Left ventricle myocardium inferior (tissue), 1 donor: ENCODE measurements around the gene ADAD2. TPM values are rescaled to one million over a fixed set of nuclear protein-coding genes. Genes with fewer than 3 reads are reported as not detected.

Source experiments
- DNase-seq: peaks from one replicate; pipeline ENCODE4 v3.0.0-alpha.2; 2020
- H3K27ac ChIP-seq: fragments of 200-600 bp; replicated peaks from 2 replicates; pipeline ENCODE4 v1.8.0; 2021
- H3K27me3 ChIP-seq: fragments of 200-600 bp; 2 replicates; pipeline ENCODE4 v1.8.0; 2021; ENCODE audit warnings: low read depth
- H3K36me3 ChIP-seq: fragments of 200-600 bp; 2 replicates; pipeline ENCODE4 v1.8.0; 2021
- H3K4me1 ChIP-seq: fragments of 200-600 bp; 2 replicates; pipeline ENCODE4 v1.8.0; 2021
- H3K4me3 ChIP-seq: fragments of 200-600 bp; 2 replicates; pipeline ENCODE4 v1.8.0; 2021; ENCODE audit warnings: mild to moderate bottlenecking, moderate library complexity
- H3K9me3 ChIP-seq: fragments of 200-600 bp; replicated peaks from 2 replicates; pipeline ENCODE4 v1.8.0; 2021
- intact Hi-C: fragments of 100-400 bp; cut with micrococcal nuclease; formaldehyde crosslinking; loops from one replicate; pipeline ENCODE4 v1.11.0; 2022
- total RNA-seq: library from RNA; stranded (reverse); fragmentation: NEBNext Ultra II Directional; extraction: Animal tissue kit (Norgen Biotek cat#: 25700); gene quantifications from one replicate; pipeline ENCODE4 v1.2.1, GENCODE V29; 2021
- TF ChIP-seq, protein P1 (sequence below): fragments of 200-600 bp; IDR thresholded peaks from 2 replicates; pipeline ENCODE4 v1.8.0; 2021; ENCODE audit warnings: antibody characterized with exemption, mild to moderate bottlenecking, borderline replicate concordance
- donor health status: DM: no; HTN: yes; CAD: no; lungs with severe emphysema.

ADAD2 gene
- total RNA-seq, 1 donor from 2014 or later, result 0.52 TPM

DNA sequence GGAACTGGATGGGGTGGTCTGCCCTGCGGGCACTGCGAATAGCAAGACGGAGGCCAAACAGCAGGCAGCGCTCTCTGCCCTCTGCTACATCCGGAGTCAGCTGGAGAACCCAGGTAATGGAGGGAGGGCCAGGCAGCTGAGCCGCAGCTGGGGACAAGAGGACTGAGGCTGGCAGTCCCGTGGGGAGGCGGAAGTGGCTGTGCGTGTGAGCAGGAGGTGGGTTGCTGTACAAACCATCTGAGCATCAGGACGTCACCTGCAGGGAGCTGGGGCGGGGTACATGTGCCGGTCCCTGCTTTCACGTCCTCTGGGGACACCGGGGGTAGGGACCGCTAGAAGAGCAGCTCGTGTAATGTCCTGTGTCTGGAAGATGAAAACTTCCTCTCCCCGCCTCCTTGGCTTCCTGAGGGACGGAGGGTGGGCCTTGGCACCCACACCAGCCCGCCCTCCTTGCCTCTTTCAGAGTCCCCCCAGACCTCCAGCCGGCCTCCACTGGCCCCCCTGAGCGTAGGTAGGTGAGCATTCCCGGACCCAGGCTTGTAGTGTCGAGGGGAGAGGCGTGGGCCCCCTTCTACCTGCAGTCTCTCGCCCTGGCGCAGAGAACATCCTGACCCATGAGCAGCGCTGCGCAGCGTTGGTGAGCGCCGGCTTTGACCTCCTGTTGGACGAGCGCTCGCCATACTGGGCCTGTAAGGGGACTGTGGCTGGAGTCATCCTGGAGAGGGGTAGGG lies 3.7 kb downstream of the ADAD2 start:
- DNase-seq, result no peak
- Histone ChIP-seq H3K4me1 (no peaks in the 10 kb centered on the region), H3K4me3 (no peak overlapping the region), H3K9me3 (no peaks in the 10 kb centered on the region), H3K36me3 (no peaks in the 10 kb centered on the region), H3K27me3 (peaks cover 17% of the 10 kb centered on the region), H3K27ac (no peak overlapping the region)
- intact Hi-C loops, result no loop called here
- TF ChIP-seq, protein P1, sequence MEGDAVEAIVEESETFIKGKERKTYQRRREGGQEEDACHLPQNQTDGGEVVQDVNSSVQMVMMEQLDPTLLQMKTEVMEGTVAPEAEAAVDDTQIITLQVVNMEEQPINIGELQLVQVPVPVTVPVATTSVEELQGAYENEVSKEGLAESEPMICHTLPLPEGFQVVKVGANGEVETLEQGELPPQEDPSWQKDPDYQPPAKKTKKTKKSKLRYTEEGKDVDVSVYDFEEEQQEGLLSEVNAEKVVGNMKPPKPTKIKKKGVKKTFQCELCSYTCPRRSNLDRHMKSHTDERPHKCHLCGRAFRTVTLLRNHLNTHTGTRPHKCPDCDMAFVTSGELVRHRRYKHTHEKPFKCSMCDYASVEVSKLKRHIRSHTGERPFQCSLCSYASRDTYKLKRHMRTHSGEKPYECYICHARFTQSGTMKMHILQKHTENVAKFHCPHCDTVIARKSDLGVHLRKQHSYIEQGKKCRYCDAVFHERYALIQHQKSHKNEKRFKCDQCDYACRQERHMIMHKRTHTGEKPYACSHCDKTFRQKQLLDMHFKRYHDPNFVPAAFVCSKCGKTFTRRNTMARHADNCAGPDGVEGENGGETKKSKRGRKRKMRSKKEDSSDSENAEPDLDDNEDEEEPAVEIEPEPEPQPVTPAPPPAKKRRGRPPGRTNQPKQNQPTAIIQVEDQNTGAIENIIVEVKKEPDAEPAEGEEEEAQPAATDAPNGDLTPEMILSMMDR, result no peak

DNA sequence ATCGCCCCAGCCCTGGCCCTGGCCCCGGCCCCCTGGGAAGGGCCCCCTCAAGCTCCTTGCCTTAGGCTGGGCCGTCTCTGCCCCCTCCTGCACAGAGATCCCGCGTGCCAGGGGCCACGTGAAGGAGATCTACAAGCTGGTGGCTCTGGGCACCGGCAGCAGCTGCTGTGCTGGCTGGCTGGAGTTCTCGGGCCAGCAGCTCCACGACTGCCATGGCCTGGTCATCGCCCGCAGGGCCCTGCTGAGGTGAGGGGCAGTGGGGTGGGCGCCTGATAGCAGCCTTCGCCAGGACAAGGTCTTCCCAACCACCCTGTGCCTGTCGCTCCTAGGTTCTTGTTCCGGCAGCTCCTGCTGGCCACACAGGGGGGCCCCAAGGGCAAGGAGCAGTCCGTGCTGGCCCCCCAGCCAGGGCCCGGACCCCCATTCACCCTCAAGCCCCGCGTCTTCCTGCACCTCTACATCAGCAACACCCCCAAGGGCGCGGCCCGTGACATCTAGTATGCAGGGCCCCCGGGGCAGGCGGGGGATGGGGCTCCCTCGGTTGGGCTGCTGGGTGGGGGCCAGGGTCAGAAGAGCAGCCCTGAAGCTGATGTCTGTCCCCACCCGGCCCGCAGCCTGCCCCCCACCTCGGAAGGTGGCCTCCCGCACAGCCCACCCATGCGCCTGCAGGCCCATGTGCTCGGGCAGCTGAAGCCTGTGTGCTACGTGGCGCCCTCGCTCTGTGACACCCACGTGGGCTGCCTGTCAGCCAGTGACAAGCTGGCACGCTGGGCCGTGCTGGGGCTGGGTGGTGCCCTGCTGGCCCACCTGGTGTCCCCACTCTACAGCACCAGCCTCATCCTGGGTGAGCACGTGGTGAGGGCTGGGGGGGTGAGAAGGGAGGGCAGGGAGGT lies 4.5 kb downstream of the ADAD2 start:
- Histone ChIP-seq H3K4me1 (no peaks in the 10 kb centered on the region), H3K36me3 (no peaks in the 10 kb centered on the region), H3K4me3 (no peak overlapping the region), H3K27me3 (peaks cover 17% of the 10 kb centered on the region), H3K27ac (no peak overlapping the region), H3K9me3 (no peaks in the 10 kb centered on the region)
- DNase-seq, result no peak
- TF ChIP-seq, protein P1, result no peak
- intact Hi-C loops, result no loop called here

DNA sequence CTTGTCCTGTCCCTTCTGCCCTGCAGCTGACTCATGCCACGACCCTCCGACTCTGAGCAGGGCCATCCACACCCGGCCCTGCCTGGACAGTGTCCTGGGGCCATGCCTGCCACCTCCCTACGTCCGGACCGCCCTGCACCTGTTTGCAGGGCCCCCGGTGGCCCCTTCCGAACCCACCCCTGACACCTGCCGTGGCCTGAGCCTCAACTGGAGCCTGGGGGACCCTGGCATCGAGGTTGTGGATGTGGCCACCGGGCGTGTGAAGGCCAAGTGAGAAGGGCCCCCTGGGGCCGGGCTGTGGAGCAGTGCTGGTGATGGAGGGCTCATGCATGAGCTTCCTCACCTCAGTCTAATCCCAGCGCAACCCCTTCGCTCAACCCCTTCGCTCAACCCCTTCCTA lies 5.1 kb downstream of the ADAD2 start:
- Histone ChIP-seq H3K4me1 (no peaks in the 10 kb centered on the region), H3K9me3 (no peaks in the 10 kb centered on the region), H3K4me3 (no peak overlapping the region), H3K36me3 (no peaks in the 10 kb centered on the region), H3K27ac (no peak overlapping the region), H3K27me3 (peaks cover 17% of the 10 kb centered on the region)
- TF ChIP-seq, protein P1, result no peak
- DNase-seq, result no peak
- intact Hi-C loops, result no loop called here

DNA sequence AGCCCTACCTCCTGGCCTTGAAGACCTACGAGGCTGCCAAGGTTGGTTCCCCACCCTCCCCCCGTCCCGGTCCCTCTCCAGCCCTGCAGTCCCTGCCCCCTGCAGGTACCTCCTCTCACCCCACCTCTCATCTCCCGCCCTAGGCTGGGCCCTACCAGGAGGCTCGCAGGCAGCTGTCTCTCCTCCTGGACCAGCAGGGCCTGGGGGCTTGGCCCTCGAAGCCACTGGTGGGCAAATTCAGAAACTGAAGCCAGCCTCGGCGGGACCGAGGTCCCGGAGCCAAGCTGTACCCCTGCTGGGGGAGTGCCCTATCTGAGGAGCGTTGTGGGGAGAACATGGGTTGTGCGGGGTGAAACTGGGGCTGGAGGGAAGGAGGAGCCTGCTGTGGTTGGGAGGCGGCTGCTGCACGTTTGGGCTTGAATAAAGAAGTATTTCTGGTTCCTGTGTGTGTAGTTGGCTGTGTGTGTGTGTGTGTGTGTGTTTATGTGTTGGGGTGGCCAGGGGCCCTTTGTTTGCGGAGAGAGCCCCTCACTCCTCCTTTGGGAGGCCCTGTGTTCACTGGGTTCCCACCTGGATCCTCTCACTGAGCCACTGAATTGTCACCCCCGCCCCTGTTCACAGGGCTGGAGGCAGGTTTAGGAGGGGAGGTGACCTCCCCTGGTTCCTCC lies 5.9 kb downstream of the ADAD2 start:
- no peak for DNase-seq
- no peak overlapping the region for H3K27ac ChIP-seq
- intact Hi-C loops, result no loop called here
- H3K4me1 ChIP-seq, result no peaks in the 10 kb centered on the region
- H3K36me3 ChIP-seq, result no peaks in the 10 kb centered on the region
- H3K27me3 ChIP-seq, result peaks cover 17% of the 10 kb centered on the region
- H3K4me3 ChIP-seq, result no peak overlapping the region
- TF ChIP-seq, protein P1, result no peak
- no peaks in the 10 kb centered on the region for H3K9me3 ChIP-seq

DNA sequence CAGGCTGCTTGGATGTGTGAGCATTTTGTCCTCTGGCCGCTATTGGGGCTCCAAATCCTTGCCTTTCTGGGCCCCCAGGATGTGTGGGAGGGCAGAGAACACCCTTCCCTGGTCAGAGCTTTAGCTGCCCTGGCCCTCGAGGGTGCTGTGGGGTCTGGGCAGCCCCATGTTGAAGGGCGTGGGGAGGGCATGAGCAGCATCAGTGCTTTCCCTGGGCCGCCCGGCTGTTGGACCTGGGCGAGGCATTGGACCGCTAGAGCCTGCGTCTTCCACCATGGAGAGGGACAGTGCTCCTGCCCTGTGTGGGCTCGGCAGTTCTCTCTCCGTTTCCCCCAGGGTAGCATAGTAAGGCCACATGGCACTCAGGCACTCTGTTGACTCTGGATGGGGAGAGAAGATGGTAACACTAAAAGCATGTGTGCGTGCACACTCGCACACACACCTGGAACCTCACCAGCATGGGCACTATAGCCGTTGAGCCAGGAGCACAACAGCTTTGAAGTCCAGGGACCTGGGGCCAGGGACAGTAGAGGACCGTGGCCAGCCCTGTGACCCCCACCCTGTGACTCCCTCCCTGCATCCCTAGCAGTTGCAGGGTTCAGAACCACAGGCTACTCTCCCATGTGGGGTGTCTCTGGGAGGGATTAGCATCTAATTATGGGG lies 6.6 kb downstream of the ADAD2 start:
- TF ChIP-seq, protein P1, result no peak
- H3K4me3 ChIP-seq, result no peak overlapping the region
- no peak for DNase-seq
- intact Hi-C loops, result no loop called here
- H3K4me1 ChIP-seq, result no peaks in the 10 kb centered on the region
- H3K36me3 ChIP-seq, result no peaks in the 10 kb centered on the region
- peaks cover 17% of the 10 kb centered on the region for H3K27me3 ChIP-seq
- no peak overlapping the region for H3K27ac ChIP-seq
- no peaks in the 10 kb centered on the region for H3K9me3 ChIP-seq
